Thoracic aorta (tissue), 2 donors: Measurements from ENCODE around the gene MTHFSD. TPM values are rescaled to one million over a fixed set of nuclear protein-coding genes. Genes with fewer than 3 reads are reported as not detected.
A peak's percentile ranks its signal among the peaks of the same experiment; 100 is the strongest.

ENCODE experiments used
- ATAC-seq: fragments of 150-250 bp; one replicate; pipeline ENCODE4 v1.8.0; 2017; ENCODE audit warnings: low read depth; ENCODE audit not compliant: insufficient number of reproducible peaks, low FRiP score
- DNase-seq: peaks from one replicate; pipeline ENCODE4 v3.0.0-alpha.2; 2020; ENCODE audit warnings: low spot score
- H3K27ac ChIP-seq, 2 donors: fragments of 200-600 bp; sonication (generic); 1 replicate in 1 of 2; 2 replicates in 1 of 2; pipeline ENCODE4 v1.5.1; 2016; ENCODE audit warnings: mild to moderate bottlenecking in 2 of 2, moderate library complexity in 2 of 2
- H3K27me3 ChIP-seq: fragments of 200-600 bp; sonication (generic); replicated peaks from 2 replicates; pipeline ENCODE4 v1.6.0; 2016; ENCODE audit warnings: mild to moderate bottlenecking; ENCODE audit not compliant: insufficient read depth
- H3K36me3 ChIP-seq: fragments of 200-600 bp; sonication (generic); one replicate; pipeline ENCODE4 v1.5.1; 2016
- H3K4me1 ChIP-seq, 2 donors: fragments of 200-600 bp; sonication (generic); 1 replicate in 1 of 2; 2 replicates in 1 of 2; pipeline versions ENCODE4 v1.5.1 to v1.6.0; 2016; ENCODE audit warnings: low read depth in 2 of 2, mild to moderate bottlenecking in 1 of 2; ENCODE audit not compliant: control insufficient read depth in 1 of 2
- H3K4me3 ChIP-seq: fragments of 200-600 bp; sonication (generic); 2 replicates; pipeline ENCODE4 v1.5.1; 2016; ENCODE audit warnings: mild to moderate bottlenecking
- H3K9me3 ChIP-seq: fragments of 200-600 bp; sonication (generic); 2 replicates; pipeline ENCODE4 v1.5.1; 2016
- CTCF ChIP-seq: fragments of 200-600 bp; sonication (generic); IDR thresholded peaks from one replicate; pipeline ENCODE4 v1.5.1; 2019; ENCODE audit warnings: antibody characterized with exemption
- total RNA-seq, 2 donors: library from RNA; depleted of rRNA; stranded (reverse); fragments of >200 nt; gene quantifications; one replicate each; pipeline versions ENCODE4 v1.1.0 to v1.2.3, GENCODE V29; 2016

MTHFSD gene, protein sequence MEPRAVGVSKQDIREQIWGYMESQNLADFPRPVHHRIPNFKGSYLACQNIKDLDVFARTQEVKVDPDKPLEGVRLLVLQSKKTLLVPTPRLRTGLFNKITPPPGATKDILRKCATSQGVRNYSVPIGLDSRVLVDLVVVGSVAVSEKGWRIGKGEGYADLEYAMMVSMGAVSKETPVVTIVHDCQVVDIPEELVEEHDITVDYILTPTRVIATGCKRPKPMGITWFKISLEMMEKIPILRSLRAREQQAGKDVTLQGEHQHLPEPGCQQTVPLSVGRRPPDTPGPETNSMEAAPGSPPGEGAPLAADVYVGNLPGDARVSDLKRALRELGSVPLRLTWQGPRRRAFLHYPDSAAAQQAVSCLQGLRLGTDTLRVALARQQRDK
- total RNA-seq = 10 to 100 TPM; 25.0 to 30.8 TPM

DNA sequence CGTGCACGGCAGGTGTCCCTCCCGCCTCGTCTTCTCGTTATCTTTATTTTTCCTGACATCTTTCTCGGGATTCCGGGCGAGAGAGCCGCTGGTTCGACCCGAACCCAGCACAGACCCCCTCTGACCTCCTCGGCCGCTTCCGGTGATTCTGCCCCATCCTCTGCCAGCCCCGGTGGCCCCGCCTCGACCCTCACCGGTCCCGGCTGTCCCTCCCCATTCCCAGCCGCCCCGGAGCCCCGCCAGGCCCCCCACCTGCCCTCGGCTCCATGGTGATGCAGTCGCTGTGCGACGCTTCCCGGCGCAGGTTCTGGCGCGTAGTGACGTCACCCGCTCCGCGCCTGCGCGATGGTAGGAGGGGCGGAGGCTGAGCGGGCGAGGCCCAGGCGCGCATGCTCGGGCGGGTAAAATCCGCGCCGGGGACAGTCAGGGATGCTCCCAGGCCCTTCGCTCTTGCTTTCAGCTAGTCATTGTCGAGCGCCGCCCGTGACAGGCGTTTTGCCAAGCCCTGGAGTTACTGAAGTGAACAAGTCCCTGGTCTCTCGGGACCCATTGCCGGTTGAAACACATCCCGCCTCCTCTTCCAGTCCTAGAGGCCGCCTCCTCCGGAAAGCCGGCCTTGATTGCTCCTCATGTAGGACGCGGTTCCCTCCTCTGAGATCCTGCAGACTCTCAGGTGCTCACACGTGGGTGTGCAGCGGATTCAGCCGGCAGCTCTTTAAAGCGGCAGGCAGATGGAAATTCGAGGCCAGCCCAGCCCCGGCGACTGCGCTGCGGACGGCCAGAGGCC is at the start of gene MTHFSD:
Gene MTHFSD (minus strand): TSS at position 319 of the 787 bp plus-strand sequence. CDS start 51 bp downstream, at position 268.
- peak; percentile 67 for DNase-seq
- no peaks in the 10 kb centered on the region for H3K27me3 ChIP-seq
- peaks cover 3% of the 10 kb centered on the region for H3K36me3 ChIP-seq
- H3K4me3 ChIP-seq = peak within 1 kb of the TSS; percentile 83
- no peaks in the 10 kb centered on the region for H3K9me3 ChIP-seq
- TF ChIP-seq CTCF = no peak
- peak within 1 kb of the TSS; percentile 77 to 82 for H3K27ac ChIP-seq
- peaks cover 7 to 40% of the 10 kb centered on the region in 2 donors for H3K4me1 ChIP-seq
- ATAC-seq = peak; percentile 62

DNA sequence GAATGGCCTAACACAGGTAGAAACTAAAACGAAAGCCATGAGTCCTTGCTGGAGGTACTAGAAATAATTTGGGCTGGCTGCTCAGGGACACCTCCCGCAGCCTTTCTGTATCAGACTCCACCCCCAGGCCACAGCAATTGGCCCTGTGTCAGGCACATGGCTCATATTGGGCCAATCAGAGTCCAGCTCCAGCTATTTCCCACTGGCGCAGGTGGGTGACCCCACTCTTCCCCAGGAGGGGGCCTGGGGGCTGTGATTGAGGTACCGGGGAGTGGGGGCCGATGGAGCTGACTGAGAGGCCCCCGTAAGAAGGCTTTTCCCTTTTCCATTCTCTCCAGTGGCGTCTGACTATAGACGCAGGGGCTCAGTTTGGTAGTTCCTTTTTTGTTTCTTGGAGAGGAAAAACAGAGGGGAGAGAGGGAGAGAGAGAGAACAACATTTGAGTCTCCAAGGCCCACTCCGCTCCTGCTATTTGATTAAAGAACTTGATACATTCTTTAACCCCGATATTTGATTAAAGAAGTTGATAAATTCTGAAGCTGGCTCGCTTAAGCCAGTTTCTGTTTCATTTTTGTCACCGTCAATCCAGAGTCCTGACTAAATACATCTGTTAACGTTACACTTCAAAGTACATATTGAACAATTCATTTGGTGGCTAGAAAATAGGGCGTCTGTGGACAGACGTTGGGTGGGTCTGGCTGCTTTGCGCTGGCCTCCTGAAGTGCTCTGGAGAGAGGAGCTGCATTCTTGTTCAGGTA is 49.6 kb upstream of the MTHFSD start:
- peak overlapping the region; percentile 68 for H3K4me3 ChIP-seq
- H3K27me3 ChIP-seq = no peaks in the 10 kb centered on the region
- H3K36me3 ChIP-seq = no peaks in the 10 kb centered on the region
- peaks cover 24 to 70% of the 10 kb centered on the region in 2 donors for H3K4me1 ChIP-seq
- no peak for DNase-seq
- H3K27ac ChIP-seq = peak overlapping the region; percentile 89 to 91
- H3K9me3 ChIP-seq = no peaks in the 10 kb centered on the region
- TF ChIP-seq CTCF = no peak
- no peak for ATAC-seq

GRCh38 chr16:86602521-86602920 is 47.5 kb upstream of the MTHFSD start:
- Histone ChIP-seq H3K4me1 (peaks cover 15 to 72% of the 10 kb centered on the region in 2 donors), H3K36me3 (no peaks in the 10 kb centered on the region), H3K9me3 (no peaks in the 10 kb centered on the region), H3K27me3 (no peaks in the 10 kb centered on the region), H3K4me3 (no peak overlapping the region), H3K27ac (peak overlapping the region; percentile 72 to 77)
- no peak for TF ChIP-seq CTCF
- no peak for DNase-seq
- ATAC-seq = no peak

GRCh38 chr16:86601356-86601755 is 46.3 kb upstream of the MTHFSD start:
- ATAC-seq (no peak), DNase-seq (no peak)
- Histone ChIP-seq H3K4me3 (no peak overlapping the region), H3K36me3 (no peaks in the 10 kb centered on the region), H3K4me1 (peaks cover 25 to 83% of the 10 kb centered on the region in 2 donors), H3K27ac (peak overlapping the region; percentile 87 to 94), H3K9me3 (no peaks in the 10 kb centered on the region), H3K27me3 (no peaks in the 10 kb centered on the region)
- TF ChIP-seq CTCF = no peak
